H9 (cell line): ENCODE data around the gene SKP2. TPM values are rescaled to one million over a fixed set of nuclear protein-coding genes. Genes with fewer than 3 reads are reported as not detected.

Experiments used
- DNase-seq: peaks from one replicate; pipeline ENCODE4 v3.0.0-alpha.2; 2017
- H2AFZ ChIP-seq: one replicate; pipeline ENCODE4 v1.6.1; 2013; ENCODE audit warnings: mild to moderate bottlenecking, low read length, control low read depth, moderate library complexity
- H2AK5ac ChIP-seq: 2 replicates; pipeline ENCODE4 v1.6.1; 2013; ENCODE audit warnings: low read length, control low read depth, mixed read lengths; ENCODE audit not compliant: insufficient read length
- H2BK120ac ChIP-seq: one replicate; pipeline ENCODE4 v1.6.1; 2013; ENCODE audit warnings: low read depth, mild to moderate bottlenecking, low read length, control low read depth, inconsistent platforms; ENCODE audit not compliant: poor library complexity, severe bottlenecking
- H2BK12ac ChIP-seq: 2 replicates; pipeline ENCODE4 v1.6.1; 2013; ENCODE audit warnings: low read length, control low read depth, mixed read lengths, low read depth; ENCODE audit not compliant: insufficient read length
- H2BK15ac ChIP-seq: 2 replicates; pipeline ENCODE4 v1.6.1; 2013; ENCODE audit warnings: low read depth, low read length, control low read depth
- H2BK20ac ChIP-seq: one replicate; pipeline ENCODE4 v1.6.1; 2013; ENCODE audit warnings: low read depth, mild to moderate bottlenecking, low read length, control low read depth, inconsistent platforms; ENCODE audit not compliant: poor library complexity, severe bottlenecking
- H2BK5ac ChIP-seq: 2 replicates; pipeline ENCODE4 v1.6.1; 2013; ENCODE audit warnings: low read length, control low read depth, mixed read lengths; ENCODE audit not compliant: insufficient read length
- H3K14ac ChIP-seq: 2 replicates; pipeline ENCODE4 v1.6.1; 2013; ENCODE audit warnings: low read length, control low read depth; ENCODE audit not compliant: insufficient read depth
- H3K18ac ChIP-seq: 2 replicates; pipeline ENCODE4 v1.6.1; 2013; ENCODE audit warnings: low read depth, mild to moderate bottlenecking, mixed read lengths, low read length, control low read depth; ENCODE audit not compliant: insufficient read length
- H3K23ac ChIP-seq: 2 replicates; pipeline ENCODE4 v1.6.1; 2013; ENCODE audit warnings: low read length, control low read depth, mixed read lengths, low read depth; ENCODE audit not compliant: insufficient read length
- H3K23me2 ChIP-seq: 2 replicates; pipeline ENCODE4 v1.6.1; 2013; ENCODE audit warnings: low read depth, mild to moderate bottlenecking, mixed read lengths, low read length, control low read depth; ENCODE audit not compliant: insufficient read length, poor library complexity, severe bottlenecking
- H3K27ac ChIP-seq: 2 replicates; pipeline ENCODE4 v1.5.1; 2013; ENCODE audit warnings: low read length, control low read depth, mixed read lengths, low read depth; ENCODE audit not compliant: insufficient read length
- H3K27me3 ChIP-seq: 2 replicates; pipeline ENCODE4 v1.6.1; 2013; ENCODE audit warnings: low read length, control low read depth, inconsistent platforms; ENCODE audit not compliant: insufficient read depth
- H3K4ac ChIP-seq: 2 replicates; pipeline ENCODE4 v1.6.1; 2013; ENCODE audit warnings: low read depth, mild to moderate bottlenecking, control low read depth, inconsistent platforms, low read length, moderate library complexity
- H3K4me1 ChIP-seq: 2 replicates; pipeline ENCODE4 v1.6.1; 2013; ENCODE audit warnings: low read length, control low read depth, inconsistent platforms; ENCODE audit not compliant: insufficient read depth
- H3K4me2 ChIP-seq: 2 replicates; pipeline ENCODE4 v1.6.1; 2013; ENCODE audit warnings: low read length, control low read depth, mixed read lengths; ENCODE audit not compliant: insufficient read length, insufficient read depth
- H3K56ac ChIP-seq: 2 replicates; pipeline ENCODE4 v1.6.1; 2013; ENCODE audit warnings: low read depth, mild to moderate bottlenecking, mixed read lengths, low read length, control low read depth; ENCODE audit not compliant: insufficient read length
- H3K79me1 ChIP-seq: 2 replicates; pipeline ENCODE4 v1.6.1; 2013; ENCODE audit warnings: low read depth, mild to moderate bottlenecking, moderate library complexity, low read length, control low read depth, inconsistent platforms; ENCODE audit not compliant: insufficient read depth, poor library complexity, severe bottlenecking
- H3K79me2 ChIP-seq: 2 replicates; pipeline ENCODE4 v1.6.1; 2013; ENCODE audit warnings: low read length, control low read depth, inconsistent platforms; ENCODE audit not compliant: insufficient read depth
- H3K9ac ChIP-seq: 2 replicates; pipeline ENCODE4 v1.6.1; 2013; ENCODE audit warnings: low read length, control low read depth, mixed read lengths; ENCODE audit not compliant: insufficient read length; ENCODE audit errors: extremely low read depth
- H3K9me3 ChIP-seq: one replicate; pipeline ENCODE4 v1.6.1; 2013; ENCODE audit warnings: low read depth, low read length, inconsistent platforms; ENCODE audit not compliant: control insufficient read depth
- H3T11ph ChIP-seq: one replicate; pipeline ENCODE4 v1.6.1; 2013; ENCODE audit warnings: mild to moderate bottlenecking, low read length, control low read depth, inconsistent platforms
- H4K20me1 ChIP-seq: one replicate; pipeline ENCODE4 v1.6.1; 2013; ENCODE audit not compliant: control insufficient read depth, insufficient read length, insufficient read depth
- H4K5ac ChIP-seq: 2 replicates; pipeline ENCODE4 v1.6.1; 2013; ENCODE audit warnings: low read depth, mild to moderate bottlenecking, mixed read lengths, low read length, control low read depth; ENCODE audit not compliant: insufficient read length
- H4K8ac ChIP-seq: replicated peaks from 2 replicates; pipeline ENCODE4 v1.6.1; 2013; ENCODE audit warnings: low read length, control low read depth, mixed read lengths, low read depth; ENCODE audit not compliant: insufficient read length
- H4K91ac ChIP-seq: 2 replicates; pipeline ENCODE4 v1.6.1; 2013; ENCODE audit warnings: low read depth, mild to moderate bottlenecking, moderate library complexity, mixed read lengths, low read length, control low read depth; ENCODE audit not compliant: insufficient read length
- H3K27ac Mint-ChIP-seq, 3 experiments: 2 replicates in 2 of 3; 3 replicates in 1 of 3; pipeline ENCODE4 v1.8.0; 2020 to 2021; ENCODE audit warnings: mixed read lengths in 3 of 3, mild to moderate bottlenecking in 1 of 3, moderate library complexity in 1 of 3
- H3K27me3 Mint-ChIP-seq: 2 replicates; pipeline ENCODE4 v1.8.0; 2021; ENCODE audit warnings: low read depth, mild to moderate bottlenecking, moderate library complexity, mixed read lengths
- H3K36me3 Mint-ChIP-seq, 3 experiments: 2 replicates in 2 of 3; 3 replicates in 1 of 3; pipeline ENCODE4 v1.8.0; 2020 to 2021; ENCODE audit warnings: low read depth in 3 of 3, mixed read lengths in 3 of 3; ENCODE audit not compliant: insufficient read depth in 1 of 3
- H3K4me1 Mint-ChIP-seq, 2 experiments: 2 replicates each; pipeline ENCODE4 v1.8.0; 2020; ENCODE audit warnings: mixed read lengths in 2 of 2
- H3K4me3 Mint-ChIP-seq, 2 experiments: 2 replicates in 1 of 2; 3 replicates in 1 of 2; pipeline ENCODE4 v1.8.0; 2020 to 2021; ENCODE audit warnings: mild to moderate bottlenecking in 2 of 2, mixed read lengths in 2 of 2, moderate library complexity in 1 of 2
- H3K9me3 Mint-ChIP-seq, 2 experiments: 2 replicates in 1 of 2; 3 replicates in 1 of 2; pipeline ENCODE4 v1.8.0; 2020; ENCODE audit warnings: mild to moderate bottlenecking in 2 of 2, mixed read lengths in 2 of 2, moderate library complexity in 1 of 2
- WGBS: extraction: QIAGEN DNeasy Blood & Tissue Kit; methylation state at CpG from one replicate; pipeline ENCODE4 v1.1.7; 2013; ENCODE audit warnings: missing lambda C conversion rate, low lambda C conversion rate, mixed read lengths; ENCODE audit not compliant: insufficient read length; ENCODE audit errors: extremely low coverage; 5-methylcytosine and 5-hydroxymethylcytosine counted together
- total RNA-seq: library from RNA; stranded (reverse); gene quantifications from 2 replicates; pipeline ENCODE4 v1.2.1, GENCODE V29; 2021
- TF ChIP-seq, protein P1 (sequence below): fragments of 200-600 bp; sonication (generic); conservative IDR thresholded peaks from 3 replicates; pipeline ENCODE4 v1.8.0; 2021; ENCODE audit warnings: antibody characterized with exemption, mild to moderate bottlenecking

Gene SKP2
- total RNA-seq, 1 experiment from 2014 or later, result 103 TPM

DNA sequence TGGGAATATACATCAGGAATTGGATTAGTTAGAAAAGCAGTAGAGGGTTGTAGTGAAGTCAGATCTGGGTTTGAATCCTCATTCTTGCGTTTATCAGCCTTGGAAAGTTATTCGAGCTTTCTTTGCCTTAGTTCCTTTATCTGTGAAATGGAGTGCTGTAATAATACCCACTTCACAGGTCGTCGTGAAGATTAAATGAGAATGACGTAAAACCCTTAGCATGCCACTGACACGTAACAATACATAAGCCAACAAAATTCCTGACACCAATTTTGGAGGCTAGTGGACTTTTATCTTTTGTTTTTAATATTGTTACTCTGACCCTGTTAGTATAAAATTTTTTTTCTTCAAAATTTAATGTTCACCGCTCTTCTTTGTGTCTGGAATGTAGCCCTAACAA, 3.4 kb downstream of the SKP2 start:
- Histone ChIP-seq H3K23me2 (peaks cover 11% of the 10 kb centered on the region), H4K20me1 (no peaks in the 10 kb centered on the region), H4K5ac (no peak overlapping the region), H3T11ph (no peak overlapping the region), H3K14ac (no peak overlapping the region), H3K4me2 (no peak overlapping the region), H4K8ac (no peak overlapping the region), H3K79me1 (peaks cover 18% of the 10 kb centered on the region), H3K27me3 (no peaks in the 10 kb centered on the region), H3K9me3 (no peaks in the 10 kb centered on the region), H2BK20ac (no peak overlapping the region), H3K56ac (no peak overlapping the region), H3K18ac (no peak overlapping the region), H3K23ac (no peak overlapping the region), H2BK12ac (no peak overlapping the region), H2BK15ac (no peak overlapping the region), H3K27ac (no peak overlapping the region), H3K9ac (no peak overlapping the region), H3K79me2 (peaks cover 4% of the 10 kb centered on the region; the same call in 1 of the 2 replicates), H2BK120ac (no peak overlapping the region), H2AFZ (no peak overlapping the region), H4K91ac (no peak overlapping the region), H2AK5ac (no peak overlapping the region), H3K4ac (no peak overlapping the region), H3K4me1 (no peaks in the 10 kb centered on the region), H2BK5ac (no peak overlapping the region)
- no peaks in the 10 kb centered on the region for H3K27me3 Mint-ChIP-seq
- 0 out of 5 replicates have a peak, but pooled peaks cover 0 to 3% of the 10 kb centered on the region in 2 experiments for H3K9me3 Mint-ChIP-seq
- no peak overlapping the region for H3K27ac Mint-ChIP-seq
- no peak overlapping the region for H3K4me3 Mint-ChIP-seq
- H3K36me3 Mint-ChIP-seq, result peaks cover 32 to 66% (median 59%) of the 10 kb centered on the region in 3 experiments; a peak in 6 of 7 replicates
- TF ChIP-seq, protein P1, sequence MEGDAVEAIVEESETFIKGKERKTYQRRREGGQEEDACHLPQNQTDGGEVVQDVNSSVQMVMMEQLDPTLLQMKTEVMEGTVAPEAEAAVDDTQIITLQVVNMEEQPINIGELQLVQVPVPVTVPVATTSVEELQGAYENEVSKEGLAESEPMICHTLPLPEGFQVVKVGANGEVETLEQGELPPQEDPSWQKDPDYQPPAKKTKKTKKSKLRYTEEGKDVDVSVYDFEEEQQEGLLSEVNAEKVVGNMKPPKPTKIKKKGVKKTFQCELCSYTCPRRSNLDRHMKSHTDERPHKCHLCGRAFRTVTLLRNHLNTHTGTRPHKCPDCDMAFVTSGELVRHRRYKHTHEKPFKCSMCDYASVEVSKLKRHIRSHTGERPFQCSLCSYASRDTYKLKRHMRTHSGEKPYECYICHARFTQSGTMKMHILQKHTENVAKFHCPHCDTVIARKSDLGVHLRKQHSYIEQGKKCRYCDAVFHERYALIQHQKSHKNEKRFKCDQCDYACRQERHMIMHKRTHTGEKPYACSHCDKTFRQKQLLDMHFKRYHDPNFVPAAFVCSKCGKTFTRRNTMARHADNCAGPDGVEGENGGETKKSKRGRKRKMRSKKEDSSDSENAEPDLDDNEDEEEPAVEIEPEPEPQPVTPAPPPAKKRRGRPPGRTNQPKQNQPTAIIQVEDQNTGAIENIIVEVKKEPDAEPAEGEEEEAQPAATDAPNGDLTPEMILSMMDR, result no peak
- peaks cover 20 to 31% of the 10 kb centered on the region in 2 experiments for H3K4me1 Mint-ChIP-seq
- no CpG with 5 or more reads among the region's 7 CpGs for WGBS
- no peak for DNase-seq
